Raji (cell line): ENCODE data around the gene ICAM3.

Source experiments
- POLR2A ChIP-seq: IDR thresholded peaks from 2 replicates; pipeline ENCODE4 v1.6.1; 2011; ENCODE audit warnings: low read depth, low read length, control low read depth; ENCODE audit not compliant: insufficient read depth

Gene ICAM3

GRCh38 chr19:10316229-10317044, 23.0 kb downstream of the ICAM3 start:
- no peak for TF ChIP-seq POLR2A

- TF ChIP-seq POLR2A: peak; percentile 71; the same call in 1 of the 2 replicates
Observed at GRCh38 chr19:10315335-10316214, 23.8 kb downstream of the ICAM3 start, which contains the start of gene FDX2. Gene FDX2, minus strand, starts transcription at chr19:10316015. Its CDS starts 19 bp downstream, at chr19:10315996.

DNA sequence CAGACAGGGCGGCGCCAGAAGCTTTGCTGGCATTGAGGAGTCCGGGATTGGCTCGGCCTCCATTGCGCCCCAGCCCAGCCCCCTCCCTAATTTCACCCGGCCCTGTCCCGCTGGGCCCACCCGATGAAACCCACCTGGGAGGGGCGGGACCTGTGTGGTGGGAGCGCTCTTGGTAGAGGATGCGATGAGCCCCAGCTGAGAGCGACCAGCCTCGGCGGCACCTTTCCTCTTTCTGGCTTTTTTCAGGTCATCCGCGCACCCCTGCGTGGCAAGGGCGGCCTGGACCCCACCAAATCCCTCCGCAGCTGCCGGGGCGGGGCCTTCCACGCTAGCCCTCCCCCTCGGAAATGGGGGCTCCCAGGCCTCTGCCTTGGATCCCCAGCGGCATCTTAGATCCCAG, 30.0 kb downstream of the ICAM3 start, which contains the start of gene ZGLP1:
ZGLP1 (minus strand) TSS at position 393 of the 400 bp plus-strand sequence.
- no peak for TF ChIP-seq POLR2A

DNA sequence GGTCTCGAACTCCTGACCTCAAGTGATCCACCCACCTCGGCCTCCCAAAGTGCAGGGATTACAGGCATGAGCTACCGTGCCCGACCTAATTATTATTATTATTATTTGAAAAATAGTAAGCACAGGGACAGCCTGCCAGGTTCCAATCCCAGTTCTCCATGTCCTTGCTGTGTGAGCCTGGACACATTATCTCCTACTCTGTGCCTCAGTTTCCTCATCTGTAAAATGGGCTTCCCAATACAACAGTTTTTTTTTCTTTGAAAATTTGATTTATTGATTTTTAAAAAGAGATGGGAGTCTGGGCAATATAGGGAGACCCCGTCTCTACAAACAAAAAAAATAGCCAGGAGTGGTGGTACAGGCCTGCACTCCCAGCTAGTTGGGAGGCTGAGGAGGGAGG, 33.1 kb downstream of the ICAM3 start:
- no peak for TF ChIP-seq POLR2A

DNA sequence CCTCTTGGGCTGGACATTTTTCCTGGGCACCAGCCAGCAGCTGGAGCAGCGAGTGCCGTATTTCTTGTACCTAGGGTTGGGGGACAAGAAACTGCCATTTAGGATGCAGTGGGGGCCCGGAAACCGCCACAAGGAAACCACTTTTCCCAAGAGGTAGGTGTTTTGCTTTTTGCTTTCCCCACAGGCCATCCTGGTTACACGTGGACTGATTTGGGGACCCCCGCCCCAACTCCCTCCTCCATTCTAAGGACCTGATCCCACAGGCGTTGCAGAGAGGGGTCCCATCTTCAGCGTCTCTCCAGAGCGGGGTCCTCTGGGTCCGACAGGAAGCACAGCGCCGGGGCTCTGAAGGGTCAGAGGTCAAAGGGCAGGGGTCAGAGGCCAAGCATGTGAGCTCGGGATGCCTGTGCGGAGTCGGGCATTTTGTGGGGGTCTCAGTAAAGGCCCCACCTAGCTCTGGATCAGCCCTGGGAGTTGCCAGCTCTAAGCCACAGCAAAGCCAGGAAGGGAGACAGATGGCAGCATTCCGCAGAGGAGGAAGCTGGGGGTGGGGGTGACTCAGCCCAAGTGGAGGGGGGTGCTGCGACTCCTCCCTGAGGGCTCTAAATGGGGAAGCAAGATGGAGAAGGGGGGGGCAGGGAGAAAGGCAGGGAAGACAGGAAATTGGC, 34.2 kb downstream of the ICAM3 start:
- no peak for TF ChIP-seq POLR2A

- no peak for TF ChIP-seq POLR2A
Observed at GRCh38 chr19:10299545-10300458, 39.6 kb downstream of the ICAM3 start.

DNA sequence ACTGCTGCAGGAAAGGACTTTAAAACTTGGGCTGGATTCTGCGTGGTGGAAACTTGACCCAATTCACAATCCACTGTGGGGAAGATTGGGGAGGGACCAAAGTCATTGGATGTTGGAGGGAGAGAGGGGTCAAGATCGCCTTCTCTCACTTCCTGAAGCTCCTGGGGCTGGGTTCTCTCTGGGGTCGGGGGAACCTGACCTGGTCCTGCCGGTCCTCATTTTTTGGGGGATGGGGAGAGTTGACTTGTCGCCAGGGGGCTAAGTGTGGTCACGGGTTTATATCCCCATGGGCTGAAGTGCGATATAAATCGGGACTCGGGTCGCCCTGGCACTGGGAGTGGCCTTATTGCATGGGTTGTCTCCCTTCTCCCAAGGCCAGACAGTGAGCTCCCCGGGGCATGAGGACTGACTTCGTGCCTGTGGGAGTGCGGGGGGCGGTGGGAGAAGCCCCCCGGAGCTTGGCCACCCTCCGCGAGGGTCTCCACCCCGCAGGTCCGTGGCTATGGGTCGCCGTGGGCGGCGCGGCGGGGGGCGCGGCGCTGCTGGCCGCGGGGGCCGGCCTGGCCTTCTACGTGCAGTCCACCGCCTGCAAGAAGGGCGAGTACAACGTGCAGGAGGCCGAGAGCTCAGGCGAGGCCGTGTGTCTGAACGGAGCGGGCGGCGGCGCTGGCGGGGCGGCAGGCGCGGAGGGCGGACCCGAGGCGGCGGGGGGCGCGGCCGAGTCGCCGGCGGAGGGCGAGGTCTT, 43.4 kb downstream of the ICAM3 start:
- TF ChIP-seq POLR2A: no peak

DNA sequence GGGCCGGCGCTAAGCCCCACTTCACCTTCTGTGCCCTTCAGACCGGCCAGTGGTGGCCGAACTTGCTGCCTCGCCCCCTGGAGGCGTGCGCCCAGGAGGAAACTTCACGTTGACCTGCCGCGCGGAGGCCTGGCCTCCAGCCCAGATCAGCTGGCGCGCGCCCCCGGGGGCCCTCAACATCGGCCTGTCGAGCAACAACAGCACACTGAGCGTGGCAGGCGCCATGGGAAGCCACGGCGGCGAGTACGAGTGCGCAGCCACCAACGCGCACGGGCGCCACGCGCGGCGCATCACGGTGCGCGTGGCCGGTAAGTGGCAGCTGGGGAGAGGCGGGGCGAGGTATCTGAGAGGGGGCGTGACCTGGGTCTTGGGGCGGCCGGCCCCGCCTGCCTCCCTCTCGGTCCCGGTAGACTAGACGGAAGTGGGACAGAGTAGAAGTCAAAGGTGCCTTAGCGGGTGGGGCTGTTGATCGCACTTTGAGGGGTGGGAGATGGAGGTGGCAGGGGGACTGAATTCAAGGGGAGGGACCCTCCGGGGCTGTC, 44.0 kb downstream of the ICAM3 start:
- TF ChIP-seq POLR2A: no peak

GRCh38 chr19:10294368-10294697, 45.1 kb downstream of the ICAM3 start:
- TF ChIP-seq POLR2A: no peak

GRCh38 chr19:10293637-10294367, 45.6 kb downstream of the ICAM3 start:
- no peak for TF ChIP-seq POLR2A

- no peak for TF ChIP-seq POLR2A
Observed at GRCh38 chr19:10292789-10293636, 46.4 kb downstream of the ICAM3 start.
